AG04450 (cell line): ENCODE data around the gene EFCAB6. TPM values are rescaled to one million over a fixed set of nuclear protein-coding genes. Genes with fewer than 3 reads are reported as not detected.

Source experiments
- CTCF ChIA-PET: fragments of 300-600, 350-600 bp; formaldehyde crosslinking; extraction: SDS; loops from one replicate; lab custom pipeline; 2022; ENCODE audit warnings: antibody characterized with exemption, inconsistent platforms; lab: Charles Lee
- POLR2A ChIA-PET: fragments of 350-600 bp; formaldehyde crosslinking; extraction: SDS; loops from one replicate; lab custom pipeline; 2021; ENCODE audit warnings: antibody characterized with exemption, inconsistent platforms; lab: Yijun Ruan, JAX
- DNase-seq: peaks from one replicate; pipeline ENCODE4 v3.0.0-alpha.2; 2011; ENCODE audit warnings: low read depth, low spot score
- H3K27ac ChIP-seq: one replicate; pipeline ENCODE4 v1.5.1; 2012; ENCODE audit warnings: low read depth, low read length, control low read depth
- H3K27me3 ChIP-seq: one replicate; pipeline ENCODE4 v1.6.0; 2012; ENCODE audit warnings: low read length; ENCODE audit not compliant: control insufficient read depth, insufficient read depth
- H3K4me3 ChIP-seq: 2 replicates; pipeline ENCODE4 v1.5.1; 2011; ENCODE audit warnings: mild to moderate bottlenecking, low read depth, low read length, control low read depth
- H3K9me3 ChIP-seq: 2 replicates; pipeline ENCODE4 v1.5.1; 2012; ENCODE audit warnings: low read length; ENCODE audit not compliant: control insufficient read depth, insufficient read depth
- polyA plus RNA-seq: library from polyadenylated mRNA; depleted of rRNA; stranded (reverse); fragments of >200 nt; gene quantifications from 2 replicates; pipeline ENCODE4 v1.2.3, GENCODE V29; 2011
- TF ChIP-seq, protein P1 (sequence below): IDR thresholded peaks from 2 replicates; pipeline ENCODE4 v1.5.1; 2011; ENCODE audit warnings: low read depth, low read length, control low read depth, inconsistent platforms

The EFCAB6 gene
- polyA plus RNA-seq, 1 experiment: 1.4 TPM

DNA sequence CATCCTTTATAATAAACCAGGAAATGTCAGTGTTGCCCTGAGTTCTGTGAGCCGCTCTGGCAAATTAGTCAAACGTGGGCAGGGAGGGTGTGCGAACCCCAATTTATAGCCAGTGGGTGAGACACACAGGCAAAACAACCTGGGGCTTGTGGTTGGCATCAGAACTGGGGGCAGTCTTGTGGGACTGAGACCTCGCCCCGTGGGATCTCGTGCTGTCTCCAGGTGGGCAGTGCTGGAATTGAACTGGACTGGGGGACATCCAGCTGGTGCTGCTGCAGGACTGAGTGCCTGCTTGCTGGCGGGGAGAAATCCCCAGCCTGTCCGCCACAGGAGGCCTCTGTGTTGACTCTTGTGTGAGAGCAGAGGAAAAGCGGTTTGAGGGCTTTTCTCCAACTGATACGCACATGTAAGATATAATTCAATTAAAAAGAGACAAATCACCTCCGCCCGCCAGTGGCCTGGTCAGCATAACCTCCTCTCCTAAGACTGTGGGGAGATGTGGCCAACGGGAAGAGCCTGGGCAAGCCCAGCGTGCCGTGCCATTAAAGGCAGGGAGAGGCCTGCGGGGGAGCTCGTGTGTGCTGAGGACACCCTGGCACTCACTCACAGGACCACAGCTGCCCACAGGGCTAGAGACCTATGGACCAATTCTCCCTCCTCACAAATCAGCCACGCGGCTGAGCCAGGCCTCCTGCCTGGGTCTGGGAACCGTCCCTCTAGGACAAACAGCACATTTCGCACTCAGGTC lies 31.9 kb upstream of the EFCAB6 start:
- POLR2A ChIA-PET: no interaction called here
- TF ChIP-seq, protein P1, sequence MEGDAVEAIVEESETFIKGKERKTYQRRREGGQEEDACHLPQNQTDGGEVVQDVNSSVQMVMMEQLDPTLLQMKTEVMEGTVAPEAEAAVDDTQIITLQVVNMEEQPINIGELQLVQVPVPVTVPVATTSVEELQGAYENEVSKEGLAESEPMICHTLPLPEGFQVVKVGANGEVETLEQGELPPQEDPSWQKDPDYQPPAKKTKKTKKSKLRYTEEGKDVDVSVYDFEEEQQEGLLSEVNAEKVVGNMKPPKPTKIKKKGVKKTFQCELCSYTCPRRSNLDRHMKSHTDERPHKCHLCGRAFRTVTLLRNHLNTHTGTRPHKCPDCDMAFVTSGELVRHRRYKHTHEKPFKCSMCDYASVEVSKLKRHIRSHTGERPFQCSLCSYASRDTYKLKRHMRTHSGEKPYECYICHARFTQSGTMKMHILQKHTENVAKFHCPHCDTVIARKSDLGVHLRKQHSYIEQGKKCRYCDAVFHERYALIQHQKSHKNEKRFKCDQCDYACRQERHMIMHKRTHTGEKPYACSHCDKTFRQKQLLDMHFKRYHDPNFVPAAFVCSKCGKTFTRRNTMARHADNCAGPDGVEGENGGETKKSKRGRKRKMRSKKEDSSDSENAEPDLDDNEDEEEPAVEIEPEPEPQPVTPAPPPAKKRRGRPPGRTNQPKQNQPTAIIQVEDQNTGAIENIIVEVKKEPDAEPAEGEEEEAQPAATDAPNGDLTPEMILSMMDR: no peak
- no peak overlapping the region for H3K4me3 ChIP-seq
- CTCF ChIA-PET: no interaction called here
- no peak overlapping the region for H3K27ac ChIP-seq
- DNase-seq: no peak
- H3K27me3 ChIP-seq: peaks cover 11% of the 10 kb centered on the region
- no peaks in the 10 kb centered on the region; the same call in 1 of the 2 replicates for H3K9me3 ChIP-seq

GRCh38 chr22:43841742-43842141 lies 29.6 kb upstream of the EFCAB6 start:
- no peaks in the 10 kb centered on the region; the same call in 1 of the 2 replicates for H3K9me3 ChIP-seq
- TF ChIP-seq, protein P1: no peak
- no peak for DNase-seq
- H3K27me3 ChIP-seq: peaks cover 11% of the 10 kb centered on the region
- no peak overlapping the region for H3K27ac ChIP-seq
- POLR2A ChIA-PET: no interaction called here
- CTCF ChIA-PET: no interaction called here
- H3K4me3 ChIP-seq: no peak overlapping the region

DNA sequence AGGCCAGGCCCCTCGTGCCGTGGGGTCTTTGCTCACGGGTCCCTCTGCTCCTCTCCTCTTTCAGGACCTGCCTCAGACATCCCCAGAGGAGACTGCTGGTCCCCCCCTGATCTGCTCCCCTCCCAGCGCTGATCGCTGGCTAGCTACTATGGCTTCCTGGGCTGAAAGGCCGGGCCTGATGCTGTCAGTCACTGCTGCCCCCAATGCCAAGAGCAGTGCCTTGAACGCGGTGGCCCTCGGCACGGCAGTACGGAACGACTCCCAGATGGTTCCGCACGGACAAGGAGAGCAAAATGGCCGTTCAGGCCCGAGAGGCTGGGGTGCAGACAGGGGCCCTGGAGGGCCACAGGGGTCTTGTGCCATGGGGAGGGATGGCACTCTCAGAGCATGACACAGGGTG lies 28.7 kb upstream of the EFCAB6 start:
- Histone ChIP-seq H3K27ac (no peak overlapping the region), H3K9me3 (no peaks in the 10 kb centered on the region; the same call in 1 of the 2 replicates), H3K27me3 (peaks cover 12% of the 10 kb centered on the region), H3K4me3 (no peak overlapping the region)
- ChIA-PET CTCF (no interaction called here), POLR2A (no interaction called here)
- TF ChIP-seq, protein P1: no peak
- no peak for DNase-seq

- Histone ChIP-seq H3K27me3 (peaks cover 14% of the 10 kb centered on the region), H3K9me3 (no peaks in the 10 kb centered on the region; the same call in 1 of the 2 replicates), H3K27ac (no peak overlapping the region), H3K4me3 (no peak overlapping the region)
- TF ChIP-seq, protein P1: no peak
- no peak for DNase-seq
- ChIA-PET POLR2A (no interaction called here), CTCF (no interaction called here)
These were observed 28.3 kb upstream of the EFCAB6 start for GRCh38 chr22:43840431-43840830.

- H3K4me3 ChIP-seq: no peak overlapping the region
- H3K27ac ChIP-seq: no peak overlapping the region
- ChIA-PET POLR2A (no interaction called here), CTCF (no interaction called here)
- peaks cover 16% of the 10 kb centered on the region for H3K27me3 ChIP-seq
- DNase-seq: no peak
- TF ChIP-seq, protein P1: no peak
- H3K9me3 ChIP-seq: no peaks in the 10 kb centered on the region
These were observed 27.7 kb upstream of the EFCAB6 start for GRCh38 chr22:43839781-43840180.
